Measurements from ENCODE around the gene CGB7. TPM values are rescaled to one million over a fixed set of nuclear protein-coding genes. Genes with fewer than 3 reads are reported as not detected.

The CGB7 gene
- total RNA-seq, 1 donor from 2014 or later = not detected

DNA sequence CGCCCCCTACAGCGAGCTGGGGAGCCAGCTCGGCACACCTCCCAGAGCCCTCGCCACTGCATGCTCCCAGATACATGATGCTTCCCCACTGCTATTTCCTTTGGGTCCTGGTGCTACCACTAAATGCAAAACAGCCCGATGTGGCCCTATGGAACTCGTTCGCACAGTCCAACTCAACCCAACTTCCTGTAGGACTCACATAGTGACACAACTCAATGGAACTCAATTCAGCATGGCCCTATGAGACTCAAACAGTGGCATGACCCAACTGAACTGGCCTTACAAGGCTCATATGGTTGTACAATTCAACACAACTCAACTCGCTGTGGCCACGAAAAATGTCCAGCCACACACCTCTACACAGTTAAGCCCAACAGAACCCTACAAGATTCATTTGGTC, 11.5 kb upstream of the CGB7 start:
- Histone ChIP-seq H4K20me1 (ENCODE audit: low read depth) (peaks cover 9% of the 10 kb centered on the region), H3K27ac (no peak overlapping the region), H3F3A (ENCODE audit: low read depth) (peaks cover 28% of the 10 kb centered on the region), H3K27me3 (peaks cover 100% of the 10 kb centered on the region), H3K36me3 (no peaks in the 10 kb centered on the region), H3K4me2 (no peak overlapping the region), H3K4me1 (peaks cover 18% of the 10 kb centered on the region), H3K79me2 (ENCODE audit: low read depth) (no peaks in the 10 kb centered on the region), H3K9ac (no peak overlapping the region), H2AFZ (replicated peaks) (no peak overlapping the region), H3K4me3 (no peak overlapping the region), H3K9me3 (ENCODE audit: low read depth) (no peaks in the 10 kb centered on the region)
- Mint-ChIP-seq H3K9me3 (peaks cover 17% of the 10 kb centered on the region), H3K36me3 (peaks cover 9% of the 10 kb centered on the region), H3K4me3 (no peak overlapping the region), H3K27ac (no peak overlapping the region), H3K27me3 (ENCODE audit: insufficient read depth, low read depth) (peaks cover 55% of the 10 kb centered on the region), H3K4me1 (peaks cover 23% of the 10 kb centered on the region)
- DNase-seq (ENCODE audit: low spot score) = no peak
- no peak for TF ChIP-seq EZH2 (IDR thresholded peaks at IDR 0.05)
- no peak for TF ChIP-seq EZH2phosphoT487 (IDR thresholded peaks at IDR 0.05)
- TF ChIP-seq, protein P1, sequence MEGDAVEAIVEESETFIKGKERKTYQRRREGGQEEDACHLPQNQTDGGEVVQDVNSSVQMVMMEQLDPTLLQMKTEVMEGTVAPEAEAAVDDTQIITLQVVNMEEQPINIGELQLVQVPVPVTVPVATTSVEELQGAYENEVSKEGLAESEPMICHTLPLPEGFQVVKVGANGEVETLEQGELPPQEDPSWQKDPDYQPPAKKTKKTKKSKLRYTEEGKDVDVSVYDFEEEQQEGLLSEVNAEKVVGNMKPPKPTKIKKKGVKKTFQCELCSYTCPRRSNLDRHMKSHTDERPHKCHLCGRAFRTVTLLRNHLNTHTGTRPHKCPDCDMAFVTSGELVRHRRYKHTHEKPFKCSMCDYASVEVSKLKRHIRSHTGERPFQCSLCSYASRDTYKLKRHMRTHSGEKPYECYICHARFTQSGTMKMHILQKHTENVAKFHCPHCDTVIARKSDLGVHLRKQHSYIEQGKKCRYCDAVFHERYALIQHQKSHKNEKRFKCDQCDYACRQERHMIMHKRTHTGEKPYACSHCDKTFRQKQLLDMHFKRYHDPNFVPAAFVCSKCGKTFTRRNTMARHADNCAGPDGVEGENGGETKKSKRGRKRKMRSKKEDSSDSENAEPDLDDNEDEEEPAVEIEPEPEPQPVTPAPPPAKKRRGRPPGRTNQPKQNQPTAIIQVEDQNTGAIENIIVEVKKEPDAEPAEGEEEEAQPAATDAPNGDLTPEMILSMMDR (IDR thresholded peaks at IDR 0.05) = no peak

- H3F3A ChIP-seq (ENCODE audit: low read depth) = peaks cover 26% of the 10 kb centered on the region
- peaks cover 19% of the 10 kb centered on the region for H3K4me1 ChIP-seq
- no peaks in the 10 kb centered on the region for H4K20me1 ChIP-seq (ENCODE audit: low read depth)
- H3K9ac ChIP-seq = no peak overlapping the region
- peaks cover 41% of the 10 kb centered on the region for H3K27me3 Mint-ChIP-seq (ENCODE audit: insufficient read depth, low read depth)
- H3K27ac ChIP-seq = no peak overlapping the region
- no peak overlapping the region for H2AFZ ChIP-seq (replicated peaks)
- H3K4me3 Mint-ChIP-seq = no peak overlapping the region
- no peaks in the 10 kb centered on the region for H3K36me3 ChIP-seq
- H3K4me1 Mint-ChIP-seq = peaks cover 24% of the 10 kb centered on the region
- H3K79me2 ChIP-seq (ENCODE audit: low read depth) = no peaks in the 10 kb centered on the region
- peaks cover 9% of the 10 kb centered on the region for H3K36me3 Mint-ChIP-seq
- TF ChIP-seq, protein P1 (IDR thresholded peaks at IDR 0.05) = no peak
- TF ChIP-seq EZH2 (IDR thresholded peaks at IDR 0.05) (no peak), EZH2phosphoT487 (IDR thresholded peaks at IDR 0.05) (no peak)
- H3K9me3 Mint-ChIP-seq = peaks cover 15% of the 10 kb centered on the region
- no peak overlapping the region for H3K4me2 ChIP-seq
- H3K4me3 ChIP-seq = no peak overlapping the region
- DNase-seq (ENCODE audit: low spot score) = no peak
- H3K27me3 ChIP-seq = peaks cover 97% of the 10 kb centered on the region
- H3K9me3 ChIP-seq (ENCODE audit: low read depth) = no peaks in the 10 kb centered on the region
- no peak overlapping the region for H3K27ac Mint-ChIP-seq
Measured at GRCh38 chr19:49067554-49067953, 10.0 kb upstream of the CGB7 start.

GRCh38 chr19:49065905-49066512, 8.5 kb upstream of the CGB7 start:
- peak overlapping the region; percentile 77 for H3K4me2 ChIP-seq
- H3K27ac ChIP-seq = no peak overlapping the region
- Mint-ChIP-seq H3K36me3 (peaks cover 9% of the 10 kb centered on the region), H3K27ac (no peak overlapping the region), H3K4me3 (peak overlapping the region; percentile 57), H3K4me1 (peaks cover 24% of the 10 kb centered on the region), H3K9me3 (peaks cover 15% of the 10 kb centered on the region), H3K27me3 (ENCODE audit: insufficient read depth, low read depth) (peaks cover 35% of the 10 kb centered on the region)
- H3K36me3 ChIP-seq = no peaks in the 10 kb centered on the region
- TF ChIP-seq, protein P1 (IDR thresholded peaks at IDR 0.05) = no peak
- TF ChIP-seq EZH2phosphoT487 (IDR thresholded peaks at IDR 0.05) = no peak
- TF ChIP-seq EZH2 (IDR thresholded peaks at IDR 0.05) = no peak
- no peaks in the 10 kb centered on the region for H3K79me2 ChIP-seq (ENCODE audit: low read depth)
- no peaks in the 10 kb centered on the region for H3K9me3 ChIP-seq (ENCODE audit: low read depth)
- peaks cover 19% of the 10 kb centered on the region for H3K4me1 ChIP-seq
- peaks cover 20% of the 10 kb centered on the region for H3F3A ChIP-seq (ENCODE audit: low read depth)
- H4K20me1 ChIP-seq (ENCODE audit: low read depth) = no peaks in the 10 kb centered on the region
- DNase-seq (ENCODE audit: low spot score) = no peak
- no peak overlapping the region for H3K4me3 ChIP-seq
- H2AFZ ChIP-seq (replicated peaks) = no peak overlapping the region
- H3K27me3 ChIP-seq = peaks cover 86% of the 10 kb centered on the region
- no peak overlapping the region for H3K9ac ChIP-seq

Data from neural progenitor cell (in vitro differentiated cells).